KMS-11 (cell line): ENCODE measurements around the gene CLMP.
"Not testable (repeated sequence)": the region's sequence is repeated elsewhere in the genome, so short reads cannot be mapped to it uniquely, and the experiment has no call there.

Experiments
- H2AFZ ChIP-seq: fragments of 200-600 bp; sonication (generic); 2 replicates; pipeline ENCODE4 v1.6.1; 2016; ENCODE audit warnings: antibody characterized with exemption, mixed run types, low read depth
- H3K27ac ChIP-seq: fragments of 200-600 bp; sonication (generic); 2 replicates; pipeline ENCODE4 v1.6.1; 2016; ENCODE audit warnings: mild to moderate bottlenecking, mixed run types
- H3K27me3 ChIP-seq: fragments of 200-600 bp; sonication (generic); 2 replicates; pipeline ENCODE4 v1.6.1; 2017; ENCODE audit warnings: mild to moderate bottlenecking, low read depth, mixed run types, moderate library complexity; ENCODE audit not compliant: insufficient read depth
- H3K36me3 ChIP-seq: fragments of 200-600 bp; sonication (generic); 2 replicates; pipeline ENCODE4 v1.6.1; 2017; ENCODE audit warnings: mild to moderate bottlenecking, mixed run types; ENCODE audit not compliant: insufficient read depth
- H3K4me1 ChIP-seq: fragments of 200-600 bp; sonication (generic); 2 replicates; pipeline ENCODE4 v1.6.1; 2016; ENCODE audit warnings: mild to moderate bottlenecking, low read depth, mixed run types; ENCODE audit not compliant: poor library complexity, severe bottlenecking
- H3K4me2 ChIP-seq: fragments of 200-600 bp; sonication (generic); 2 replicates; pipeline ENCODE4 v1.7.0; 2016; ENCODE audit warnings: mild to moderate bottlenecking, mixed run types
- H3K4me3 ChIP-seq: fragments of 200-600 bp; sonication (generic); IDR thresholded peaks from 2 replicates; pipeline ENCODE4 v1.6.1; 2017; ENCODE audit warnings: low read depth, low read length, mixed read lengths; ENCODE audit not compliant: insufficient read depth
- H3K79me2 ChIP-seq: fragments of 200-600 bp; sonication (generic); 2 replicates; pipeline ENCODE4 v1.6.1; 2016; ENCODE audit warnings: low read depth, mixed run types; ENCODE audit not compliant: insufficient read depth
- H3K9ac ChIP-seq: fragments of 200-600 bp; sonication (generic); 2 replicates; pipeline ENCODE4 v1.6.1; 2016; ENCODE audit warnings: mild to moderate bottlenecking, mixed run types
- H4K20me1 ChIP-seq: fragments of 200-600 bp; sonication (generic); 2 replicates; pipeline ENCODE4 v1.6.1; 2016; ENCODE audit warnings: mild to moderate bottlenecking, mixed run types; ENCODE audit not compliant: insufficient read depth
- CTCF ChIP-seq: fragments of 200-600 bp; sonication (generic); conservative IDR thresholded peaks from 2 replicates; pipeline ENCODE4 v1.6.1; 2017; ENCODE audit warnings: low read depth, mild to moderate bottlenecking, antibody characterized with exemption, low read length, moderate library complexity, mixed read lengths

The CLMP gene

GRCh38 chr11:123061403-123062157, 133.5 kb downstream of the CLMP start, which contains the start of gene HSPA8:
TSS of gene HSPA8 (minus strand) at chr11:123062136. CDS start at chr11:123061324, 812 bp downstream.
- Histone ChIP-seq H3K4me3 (peak within 1 kb of the TSS; percentile 17), H3K4me1 (peaks cover 52% of the 10 kb centered on the region), H3K4me2 (peak within 1 kb of the TSS; percentile 88), H3K79me2 (peaks cover 72% of the 10 kb centered on the region), H2AFZ (peak within 1 kb of the TSS; percentile 30), H3K36me3 (peaks cover 31% of the 10 kb centered on the region), H3K27ac (peak within 1 kb of the TSS; percentile 99), H4K20me1 (peaks cover 52% of the 10 kb centered on the region), H3K9ac (peak within 1 kb of the TSS; percentile 100), H3K27me3 (no peaks in the 10 kb centered on the region)
- TF ChIP-seq CTCF: no peak

- no peak overlapping the region for H2AFZ ChIP-seq
- peaks cover 42% of the 10 kb centered on the region for H3K4me1 ChIP-seq
- no peak for TF ChIP-seq CTCF
- H3K4me2 ChIP-seq: peak overlapping the region; percentile 88
- no peaks in the 10 kb centered on the region for H3K27me3 ChIP-seq
- peak overlapping the region; percentile 86 for H3K9ac ChIP-seq
- H3K79me2 ChIP-seq: peaks cover 65% of the 10 kb centered on the region
- peak overlapping the region; percentile 77 for H3K27ac ChIP-seq
- H4K20me1 ChIP-seq: peaks cover 54% of the 10 kb centered on the region
- H3K4me3 ChIP-seq: peak overlapping the region; percentile 17
- H3K36me3 ChIP-seq: peaks cover 31% of the 10 kb centered on the region
Observed at GRCh38 chr11:123060277-123061000, 134.6 kb downstream of the CLMP start.

- peaks cover 55% of the 10 kb centered on the region for H3K79me2 ChIP-seq
- H3K27me3 ChIP-seq, H2AFZ ChIP-seq, H3K4me3 ChIP-seq: not testable (repeated sequence)
- peaks cover 31% of the 10 kb centered on the region for H3K36me3 ChIP-seq
- H3K4me2 ChIP-seq: peak overlapping the region; percentile 88
- peak overlapping the region; percentile 77; the same call in 1 of the 2 replicates for H3K27ac ChIP-seq
- peaks cover 44% of the 10 kb centered on the region for H3K4me1 ChIP-seq
- H3K9ac ChIP-seq: peak overlapping the region; percentile 86; the same call in 1 of the 2 replicates
- peaks cover 54% of the 10 kb centered on the region for H4K20me1 ChIP-seq
Observed at GRCh38 chr11:123059041-123059920, 135.8 kb downstream of the CLMP start.

DNA sequence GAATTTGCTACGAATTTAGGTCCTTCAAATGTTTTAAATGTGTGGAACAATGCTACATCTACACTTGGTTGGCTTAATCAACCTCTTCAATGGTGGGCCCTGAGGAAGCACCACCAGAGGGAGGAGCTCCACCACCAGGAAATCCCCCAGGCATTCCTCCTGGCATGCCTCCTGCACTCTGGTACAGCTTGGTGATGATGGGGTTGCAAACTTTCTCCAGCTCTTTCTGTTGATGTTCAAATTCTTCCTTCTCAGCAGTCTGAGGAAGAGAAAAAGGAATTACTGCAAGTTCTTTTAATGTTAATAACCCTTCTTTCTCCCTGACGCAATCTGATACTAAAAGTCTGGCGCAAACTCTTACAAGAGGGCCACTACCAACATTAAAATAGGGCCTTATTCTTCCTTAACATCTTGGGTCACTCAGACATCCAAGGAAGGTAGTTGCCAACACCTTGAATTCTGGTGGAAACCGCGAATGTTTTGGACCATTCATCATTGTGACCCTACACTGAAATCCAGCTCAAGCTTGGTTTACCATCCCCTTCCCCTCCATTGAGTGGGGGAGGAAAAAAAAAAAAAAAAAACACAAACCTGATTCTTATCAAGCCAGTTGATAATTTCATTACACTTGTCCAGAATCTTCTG, 137.3 kb downstream of the CLMP start:
- Histone ChIP-seq H3K27ac (peak overlapping the region; percentile 77; the same call in 1 of the 2 replicates), H3K36me3 (peaks cover 31% of the 10 kb centered on the region), H3K4me3 (no peak overlapping the region), H4K20me1 (peaks cover 54% of the 10 kb centered on the region), H3K9ac (peak overlapping the region; percentile 86; the same call in 1 of the 2 replicates), H3K4me1 (peaks cover 37% of the 10 kb centered on the region), H3K27me3 (no peaks in the 10 kb centered on the region), H2AFZ (no peak overlapping the region), H3K79me2 (peaks cover 43% of the 10 kb centered on the region), H3K4me2 (peak overlapping the region; percentile 88)
- no peak for TF ChIP-seq CTCF
